Endodermal cell (in vitro differentiated cells): Measurements from ENCODE around the gene AFP. TPM values are rescaled to one million over a fixed set of nuclear protein-coding genes. Genes with fewer than 3 reads are reported as not detected.

Source experiments
- DNase-seq: peaks from one replicate; pipeline ENCODE4 v3.0.0-alpha.2; 2017
- H3K27ac ChIP-seq: 2 replicates; pipeline ENCODE4 v1.5.1; 2013; ENCODE audit warnings: mild to moderate bottlenecking, low read depth, low read length, moderate library complexity
- H3K27me3 ChIP-seq: 2 replicates; pipeline ENCODE4 v1.6.1; 2013; ENCODE audit warnings: mild to moderate bottlenecking, low read length, moderate library complexity; ENCODE audit not compliant: insufficient read depth, control insufficient read depth, poor library complexity, severe bottlenecking
- H3K36me3 ChIP-seq: 2 replicates; pipeline ENCODE4 v1.7.0; 2013; ENCODE audit warnings: mild to moderate bottlenecking, low read length, moderate library complexity; ENCODE audit not compliant: control insufficient read depth, insufficient read depth
- H3K4me1 ChIP-seq: one replicate; pipeline ENCODE4 v1.7.0; 2013; ENCODE audit warnings: low read length; ENCODE audit not compliant: control insufficient read depth, insufficient read depth
- H3K4me3 ChIP-seq: 2 replicates; pipeline ENCODE4 v1.5.1; 2013; ENCODE audit warnings: mild to moderate bottlenecking, low read length, moderate library complexity
- H3K9ac ChIP-seq: 2 replicates; pipeline ENCODE4 v1.6.1; 2013; ENCODE audit warnings: mild to moderate bottlenecking, low read length, moderate library complexity; ENCODE audit not compliant: poor library complexity, severe bottlenecking; ENCODE audit errors: extremely low read depth
- H3K9me3 ChIP-seq: 2 replicates; pipeline ENCODE4 v1.6.1; 2013; ENCODE audit warnings: mild to moderate bottlenecking, low read length, moderate library complexity; ENCODE audit not compliant: control insufficient read depth
- H3K27ac Mint-ChIP-seq: 2 replicates; pipeline ENCODE4 v1.8.0; 2020; ENCODE audit warnings: mixed read lengths
- H3K27me3 Mint-ChIP-seq: 2 replicates; pipeline ENCODE4 v1.8.0; 2021; ENCODE audit warnings: mild to moderate bottlenecking, mixed read lengths; ENCODE audit not compliant: insufficient read depth
- H3K36me3 Mint-ChIP-seq: 2 replicates; pipeline ENCODE4 v1.8.0; 2020; ENCODE audit warnings: low read depth, mixed read lengths
- H3K4me1 Mint-ChIP-seq: 2 replicates; pipeline ENCODE4 v1.8.0; 2020; ENCODE audit warnings: mixed read lengths
- H3K4me3 Mint-ChIP-seq: 2 replicates; pipeline ENCODE4 v1.8.0; 2020; ENCODE audit warnings: mild to moderate bottlenecking, moderate library complexity, mixed read lengths
- H3K9me3 Mint-ChIP-seq: 2 replicates; pipeline ENCODE4 v1.8.0; 2020; ENCODE audit warnings: mild to moderate bottlenecking, mixed read lengths
- WGBS, 2 experiments: methylation state at CpG; one replicate each; pipeline versions ENCODE4 v1.1.5 to v1.1.7; 2013; ENCODE audit warnings: missing lambda C conversion rate in 2 of 2, mixed read lengths in 1 of 2; ENCODE audit not compliant: insufficient coverage in 1 of 2, insufficient read length in 1 of 2; 5-methylcytosine and 5-hydroxymethylcytosine counted together
- total RNA-seq, 2 donors: library from RNA; stranded (reverse); fragmentation: NEBNext Ultra II Directional in 1 of 2; extraction: Animal tissue kit (Norgen Biotek cat#: 25700) in 1 of 2; gene quantifications; 2 replicates in 1 of 2; 3 replicates in 1 of 2; pipeline ENCODE4 v1.2.1, GENCODE V29; 2021
- TF ChIP-seq, protein P1 (sequence below): fragments of 200-600 bp; sonication (generic); conservative IDR thresholded peaks from 2 replicates; pipeline ENCODE4 v1.5.0; 2021; ENCODE audit warnings: antibody characterized with exemption, mild to moderate bottlenecking

The AFP gene
- total RNA-seq, 2 donors from 2014 or later, result 1.6 TPM; not detected in 1

- DNase-seq, result no peak
- Mint-ChIP-seq H3K4me1 (peaks cover 20% of the 10 kb centered on the region), H3K9me3 (no peaks in the 10 kb centered on the region), H3K36me3 (no peaks in the 10 kb centered on the region), H3K4me3 (no peak overlapping the region), H3K27me3 (peaks cover 3% of the 10 kb centered on the region), H3K27ac (no peak overlapping the region)
- Histone ChIP-seq H3K4me1 (peaks cover 9% of the 10 kb centered on the region), H3K9ac (no peak overlapping the region), H3K4me3 (no peak overlapping the region), H3K27me3 (no peaks in the 10 kb centered on the region), H3K27ac (no peak overlapping the region), H3K36me3 (no peaks in the 10 kb centered on the region), H3K9me3 (no peaks in the 10 kb centered on the region)
- no CpG with 5 or more reads among the region's 1 CpG for WGBS, 2 experiments
- TF ChIP-seq, protein P1, sequence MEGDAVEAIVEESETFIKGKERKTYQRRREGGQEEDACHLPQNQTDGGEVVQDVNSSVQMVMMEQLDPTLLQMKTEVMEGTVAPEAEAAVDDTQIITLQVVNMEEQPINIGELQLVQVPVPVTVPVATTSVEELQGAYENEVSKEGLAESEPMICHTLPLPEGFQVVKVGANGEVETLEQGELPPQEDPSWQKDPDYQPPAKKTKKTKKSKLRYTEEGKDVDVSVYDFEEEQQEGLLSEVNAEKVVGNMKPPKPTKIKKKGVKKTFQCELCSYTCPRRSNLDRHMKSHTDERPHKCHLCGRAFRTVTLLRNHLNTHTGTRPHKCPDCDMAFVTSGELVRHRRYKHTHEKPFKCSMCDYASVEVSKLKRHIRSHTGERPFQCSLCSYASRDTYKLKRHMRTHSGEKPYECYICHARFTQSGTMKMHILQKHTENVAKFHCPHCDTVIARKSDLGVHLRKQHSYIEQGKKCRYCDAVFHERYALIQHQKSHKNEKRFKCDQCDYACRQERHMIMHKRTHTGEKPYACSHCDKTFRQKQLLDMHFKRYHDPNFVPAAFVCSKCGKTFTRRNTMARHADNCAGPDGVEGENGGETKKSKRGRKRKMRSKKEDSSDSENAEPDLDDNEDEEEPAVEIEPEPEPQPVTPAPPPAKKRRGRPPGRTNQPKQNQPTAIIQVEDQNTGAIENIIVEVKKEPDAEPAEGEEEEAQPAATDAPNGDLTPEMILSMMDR, result no peak
These were observed 4.2 kb upstream of the AFP start for GRCh38 chr4:73431813-73432168.

- H3K27me3 Mint-ChIP-seq, result peaks cover 3% of the 10 kb centered on the region
- 86 to 88% methylated on average over 1 to 5 of the region's 5 CpGs for WGBS, 2 experiments
- Histone ChIP-seq H3K27ac (no peak overlapping the region), H3K9ac (no peak overlapping the region), H3K9me3 (no peaks in the 10 kb centered on the region), H3K36me3 (no peaks in the 10 kb centered on the region), H3K4me1 (peaks cover 9% of the 10 kb centered on the region), H3K27me3 (no peaks in the 10 kb centered on the region), H3K4me3 (no peak overlapping the region)
- H3K9me3 Mint-ChIP-seq, result no peaks in the 10 kb centered on the region
- no peak overlapping the region for H3K4me3 Mint-ChIP-seq
- no peaks in the 10 kb centered on the region for H3K36me3 Mint-ChIP-seq
- peaks cover 20% of the 10 kb centered on the region for H3K4me1 Mint-ChIP-seq
- DNase-seq, result no peak
- TF ChIP-seq, protein P1, result no peak
- no peak overlapping the region for H3K27ac Mint-ChIP-seq
These were observed 3.6 kb upstream of the AFP start for GRCh38 chr4:73432169-73433000.

GRCh38 chr4:73433140-73433539 lies 2.9 kb upstream of the AFP start:
- Histone ChIP-seq H3K9me3 (no peaks in the 10 kb centered on the region), H3K4me3 (no peak overlapping the region), H3K36me3 (no peaks in the 10 kb centered on the region), H3K27ac (no peak overlapping the region), H3K9ac (no peak overlapping the region), H3K27me3 (no peaks in the 10 kb centered on the region), H3K4me1 (peaks cover 9% of the 10 kb centered on the region)
- DNase-seq, result no peak
- Mint-ChIP-seq H3K4me3 (no peak overlapping the region), H3K27me3 (peaks cover 3% of the 10 kb centered on the region), H3K4me1 (peaks cover 20% of the 10 kb centered on the region), H3K27ac (no peak overlapping the region), H3K9me3 (no peaks in the 10 kb centered on the region), H3K36me3 (no peaks in the 10 kb centered on the region)
- TF ChIP-seq, protein P1, result no peak
- WGBS, 2 experiments, result 79 to 90% methylated on average over 1 of the region's 2 CpGs
